ENCODE measurements around the gene NQO2.
A peak's percentile ranks its signal among the peaks of the same experiment; 100 is the strongest.
"Not testable (repeated sequence)": the region's sequence is repeated elsewhere in the genome, so short reads cannot be mapped to it uniquely, and the experiment has no call there.

Gene NQO2

DNA sequence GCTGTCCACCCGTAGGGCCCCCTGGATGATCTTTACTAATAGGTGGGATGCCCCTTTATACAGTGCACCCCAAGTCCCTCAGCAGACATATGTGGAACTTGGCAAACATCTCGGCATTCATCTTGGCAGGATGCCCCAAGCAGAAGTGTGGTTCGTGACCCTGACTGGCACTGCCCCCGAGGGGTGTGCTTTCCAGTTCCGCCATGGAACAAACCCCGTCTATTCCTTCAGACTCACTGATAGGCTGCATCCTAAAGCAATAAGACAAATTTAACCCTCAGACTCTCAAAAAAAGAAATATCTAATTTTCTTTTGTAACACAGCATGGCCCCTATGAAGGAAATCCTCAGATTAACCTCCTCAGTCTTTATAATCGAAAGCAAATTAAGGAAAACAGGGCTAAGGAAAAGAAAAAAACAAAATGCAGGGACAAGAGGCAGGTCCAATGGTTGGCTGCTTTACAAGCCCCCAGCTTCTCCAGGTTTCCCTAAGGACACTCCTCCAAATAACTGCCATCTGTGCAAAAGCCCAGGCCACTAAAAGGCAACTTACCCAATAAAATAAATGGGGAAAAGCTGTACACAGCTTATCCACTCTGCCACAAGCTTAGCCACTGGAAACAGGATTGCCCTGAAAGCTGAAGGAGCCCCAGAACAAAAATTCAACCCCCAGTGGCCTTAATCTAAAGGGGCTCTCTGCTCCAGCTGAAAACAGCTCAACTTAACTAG lies 38.1 kb downstream of the NQO2 start:
- no peak overlapping the region for H3K27ac ChIP-seq (ENCODE audit: low read length)
- no CpG with 5 or more reads among the region's 7 CpGs for WGBS (ENCODE audit: insufficient coverage, insufficient read length)

GRCh38 chr6:3039384-3039783 lies 39.7 kb downstream of the NQO2 start:
- no peak for DNase-seq (ENCODE audit: low read depth, low spot score)
- no peaks in the 10 kb centered on the region for H3K36me3 ChIP-seq (ENCODE audit: control insufficient read depth, insufficient read depth, low read length)
- WGBS (ENCODE audit: insufficient coverage, insufficient read length) = no CpG with 5 or more reads among the region's 3 CpGs

More for the DNA sequence above, 38.1 kb downstream of the NQO2 start:
- H3K4me1 ChIP-seq (ENCODE audit: control insufficient read depth, insufficient read depth, low read length) = no peaks in the 10 kb centered on the region
- no peak for DNase-seq (ENCODE audit: low read depth, low spot score)
- no peaks in the 10 kb centered on the region for H3K27me3 ChIP-seq (ENCODE audit: control insufficient read depth, insufficient read depth, low read length)
- no peaks in the 10 kb centered on the region for H3K36me3 ChIP-seq (ENCODE audit: control insufficient read depth, insufficient read depth, low read length)
- no peaks in the 10 kb centered on the region for H3K9me3 ChIP-seq (ENCODE audit: control insufficient read depth, insufficient read depth, low read length)
- H3K4me3 ChIP-seq (ENCODE audit: low read length) = no peak overlapping the region

DNA sequence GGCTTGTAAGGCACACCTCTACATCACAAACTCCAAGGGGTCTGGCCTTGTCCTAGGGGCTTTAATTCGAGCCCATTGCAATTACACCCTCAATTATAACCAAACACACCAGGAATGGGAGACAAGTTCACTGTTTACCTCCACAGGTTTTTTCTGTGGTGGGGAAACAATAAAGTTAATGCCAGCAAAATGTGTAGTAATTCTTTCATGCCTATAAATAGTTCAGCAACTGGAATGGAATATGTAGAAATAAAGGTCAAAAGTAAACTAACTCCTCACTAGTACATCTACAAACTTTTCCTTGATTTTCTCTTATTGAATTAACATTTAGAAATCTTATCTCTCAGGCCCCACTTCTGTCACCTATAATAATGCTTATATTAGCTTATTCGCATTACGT lies 41.5 kb downstream of the NQO2 start:
- H3K27ac ChIP-seq (ENCODE audit: low read length) = no peak overlapping the region
- H3K36me3 ChIP-seq (ENCODE audit: control insufficient read depth, insufficient read depth, low read length) = no peaks in the 10 kb centered on the region
- no peaks in the 10 kb centered on the region for H3K27me3 ChIP-seq (ENCODE audit: control insufficient read depth, insufficient read depth, low read length)
- WGBS (ENCODE audit: insufficient coverage, insufficient read length) = 100% methylated on average over 2 of the region's 3 CpGs
- H3K4me3 ChIP-seq (ENCODE audit: low read length) = no peak overlapping the region
- no peaks in the 10 kb centered on the region for H3K4me1 ChIP-seq (ENCODE audit: control insufficient read depth, insufficient read depth, low read length)
- no peaks in the 10 kb centered on the region for H3K9me3 ChIP-seq (ENCODE audit: control insufficient read depth, insufficient read depth, low read length)
- no peak for DNase-seq (ENCODE audit: low read depth, low spot score)

More at GRCh38 chr6:3039384-3039783, 39.7 kb downstream of the NQO2 start:
- no peaks in the 10 kb centered on the region for H3K4me1 ChIP-seq (ENCODE audit: control insufficient read depth, insufficient read depth, low read length)
- H3K27me3 ChIP-seq (ENCODE audit: control insufficient read depth, insufficient read depth, low read length) = no peaks in the 10 kb centered on the region
- H3K27ac ChIP-seq (ENCODE audit: low read length) = no peak overlapping the region
- H3K9me3 ChIP-seq (ENCODE audit: control insufficient read depth, insufficient read depth, low read length) = no peaks in the 10 kb centered on the region
- no peak overlapping the region for H3K4me3 ChIP-seq (ENCODE audit: low read length)

GRCh38 chr6:3041606-3042005 lies 41.9 kb downstream of the NQO2 start:
- Histone ChIP-seq H3K27me3 (ENCODE audit: control insufficient read depth, insufficient read depth, low read length) (no peaks in the 10 kb centered on the region), H3K9me3 (ENCODE audit: control insufficient read depth, insufficient read depth, low read length) (no peaks in the 10 kb centered on the region), H3K27ac (ENCODE audit: low read length) (no peak overlapping the region), H3K4me1 (ENCODE audit: control insufficient read depth, insufficient read depth, low read length) (no peaks in the 10 kb centered on the region), H3K36me3 (ENCODE audit: control insufficient read depth, insufficient read depth, low read length) (no peaks in the 10 kb centered on the region), H3K4me3 (ENCODE audit: low read length) (no peak overlapping the region)
- no peak for DNase-seq (ENCODE audit: low read depth, low spot score)
- no CpG with 5 or more reads among the region's 2 CpGs for WGBS (ENCODE audit: insufficient coverage, insufficient read length)

GRCh38 chr6:3045369-3045768 lies 45.7 kb downstream of the NQO2 start:
- WGBS (ENCODE audit: insufficient coverage, insufficient read length) = no CpG with 5 or more reads among the region's 5 CpGs
- no peak for DNase-seq (ENCODE audit: low read depth, low spot score)
- no peak overlapping the region for H3K27ac ChIP-seq (ENCODE audit: low read length)
- H3K27me3 ChIP-seq (ENCODE audit: control insufficient read depth, insufficient read depth, low read length) = no peaks in the 10 kb centered on the region
- no peaks in the 10 kb centered on the region for H3K36me3 ChIP-seq (ENCODE audit: control insufficient read depth, insufficient read depth, low read length)
- H3K4me3 ChIP-seq (ENCODE audit: low read length) = no peak overlapping the region
- H3K9me3 ChIP-seq (ENCODE audit: control insufficient read depth, insufficient read depth, low read length) = no peaks in the 10 kb centered on the region
- no peaks in the 10 kb centered on the region for H3K4me1 ChIP-seq (ENCODE audit: control insufficient read depth, insufficient read depth, low read length)

GRCh38 chr6:3045777-3046176 lies 46.1 kb downstream of the NQO2 start:
- no peaks in the 10 kb centered on the region for H3K9me3 ChIP-seq (ENCODE audit: control insufficient read depth, insufficient read depth, low read length)
- no peaks in the 10 kb centered on the region for H3K36me3 ChIP-seq (ENCODE audit: control insufficient read depth, insufficient read depth, low read length)
- H3K4me1 ChIP-seq (ENCODE audit: control insufficient read depth, insufficient read depth, low read length) = no peaks in the 10 kb centered on the region
- H3K27ac ChIP-seq (ENCODE audit: low read length) = no peak overlapping the region
- H3K4me3 ChIP-seq (ENCODE audit: low read length) = no peak overlapping the region
- no peaks in the 10 kb centered on the region for H3K27me3 ChIP-seq (ENCODE audit: control insufficient read depth, insufficient read depth, low read length)
- no CpG with 5 or more reads among the region's 1 CpG for WGBS (ENCODE audit: insufficient coverage, insufficient read length)
- no peak for DNase-seq (ENCODE audit: low read depth, low spot score)

DNA sequence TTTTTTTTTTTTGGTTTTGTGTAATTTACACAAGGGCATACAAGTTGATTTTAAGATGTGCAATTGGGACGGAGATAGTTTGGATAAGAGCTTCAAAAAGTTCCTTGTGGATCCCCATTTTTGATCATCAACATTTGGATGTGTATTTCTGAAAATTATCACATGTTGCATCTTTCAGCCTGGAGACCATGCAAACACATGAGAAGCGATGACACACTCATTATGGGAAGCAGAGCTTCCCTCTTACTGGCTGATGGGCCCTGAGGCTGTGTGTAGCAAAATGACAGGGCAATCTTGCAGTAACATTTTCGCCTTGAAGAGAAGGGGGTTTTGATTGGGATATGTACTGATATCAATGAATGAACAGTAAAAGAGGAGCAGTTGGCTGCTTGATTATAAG lies 46.6 kb downstream of the NQO2 start:
- Histone ChIP-seq H3K27me3 (ENCODE audit: control insufficient read depth, insufficient read depth, low read length) (no peaks in the 10 kb centered on the region), H3K4me3 (ENCODE audit: low read length) (no peak overlapping the region), H3K4me1 (ENCODE audit: control insufficient read depth, insufficient read depth, low read length) (no peaks in the 10 kb centered on the region), H3K9me3 (ENCODE audit: control insufficient read depth, insufficient read depth, low read length) (no peaks in the 10 kb centered on the region), H3K36me3 (ENCODE audit: control insufficient read depth, insufficient read depth, low read length) (no peaks in the 10 kb centered on the region), H3K27ac (ENCODE audit: low read length) (no peak overlapping the region)
- no peak for DNase-seq (ENCODE audit: low read depth, low spot score)
- WGBS (ENCODE audit: insufficient coverage, insufficient read length) = no CpG with 5 or more reads among the region's 3 CpGs

- not testable (repeated sequence) for H3K9me3 ChIP-seq (ENCODE audit: control insufficient read depth, insufficient read depth, low read length); DNase-seq (ENCODE audit: low read depth, low spot score); H3K27me3 ChIP-seq (ENCODE audit: control insufficient read depth, insufficient read depth, low read length); H3K4me3 ChIP-seq (ENCODE audit: low read length); H3K27ac ChIP-seq (ENCODE audit: low read length); H3K36me3 ChIP-seq (ENCODE audit: control insufficient read depth, insufficient read depth, low read length); H3K4me1 ChIP-seq (ENCODE audit: control insufficient read depth, insufficient read depth, low read length)
- no CpG with 5 or more reads among the region's 4 CpGs for WGBS (ENCODE audit: insufficient coverage, insufficient read length)
These were observed 48.3 kb downstream of the NQO2 start for GRCh38 chr6:3048009-3048408.

DNA sequence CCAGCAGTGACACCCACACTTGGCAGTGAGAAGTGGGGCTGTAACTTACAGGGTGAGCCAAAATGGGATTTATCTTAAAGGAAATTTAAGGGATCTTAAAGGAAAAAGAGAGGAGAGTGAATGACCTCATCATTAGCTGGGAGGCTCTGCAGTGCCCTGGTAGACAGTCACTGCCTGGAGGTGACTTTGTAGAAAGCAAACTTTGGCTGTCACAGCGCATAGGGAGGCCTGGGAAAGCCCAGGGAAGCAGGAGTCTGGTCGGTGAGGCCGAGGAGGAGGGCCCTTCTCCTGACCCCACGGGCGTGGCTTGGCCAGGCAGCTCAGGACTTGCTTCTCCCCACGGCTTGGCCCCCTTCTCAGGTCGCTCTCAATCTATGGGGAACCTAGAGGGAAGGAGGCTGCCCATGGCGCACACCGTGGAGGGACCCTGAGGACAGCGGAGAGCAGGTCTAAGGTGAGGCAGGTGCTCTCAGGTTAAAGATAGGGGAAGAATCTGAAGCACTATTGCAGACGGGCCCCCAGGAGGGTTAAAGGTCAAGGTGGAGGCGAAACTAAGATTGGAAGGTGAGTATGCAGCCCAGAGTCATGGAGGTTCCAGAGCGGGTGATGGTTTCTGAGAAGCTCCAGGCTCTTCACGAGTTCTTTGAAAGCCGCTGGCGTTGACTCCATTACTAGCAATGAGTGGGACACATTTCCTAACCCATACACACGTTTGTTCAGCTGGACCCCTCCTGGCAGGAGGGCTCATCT lies 53.0 kb downstream of the NQO2 start:
- Histone ChIP-seq H3K9me3 (ENCODE audit: control insufficient read depth, insufficient read depth, low read length) (no peaks in the 10 kb centered on the region), H3K27me3 (ENCODE audit: control insufficient read depth, insufficient read depth, low read length) (no peaks in the 10 kb centered on the region), H3K27ac (ENCODE audit: low read length) (no peak overlapping the region), H3K36me3 (ENCODE audit: control insufficient read depth, insufficient read depth, low read length) (no peaks in the 10 kb centered on the region), H3K4me3 (ENCODE audit: low read length) (no peak overlapping the region; the same call in 1 of the 2 replicates), H3K4me1 (ENCODE audit: control insufficient read depth, insufficient read depth, low read length) (no peaks in the 10 kb centered on the region)
- no peak for DNase-seq (ENCODE audit: low read depth, low spot score)
- no CpG with 5 or more reads among the region's 17 CpGs for WGBS (ENCODE audit: insufficient coverage, insufficient read length)

- Histone ChIP-seq H3K27ac (ENCODE audit: low read length) (no peak overlapping the region), H3K27me3 (ENCODE audit: control insufficient read depth, insufficient read depth, low read length) (no peaks in the 10 kb centered on the region), H3K4me3 (ENCODE audit: low read length) (peak overlapping the region; percentile 28; the same call in 1 of the 2 replicates), H3K4me1 (ENCODE audit: control insufficient read depth, insufficient read depth, low read length) (no peaks in the 10 kb centered on the region), H3K9me3 (ENCODE audit: control insufficient read depth, insufficient read depth, low read length) (no peaks in the 10 kb centered on the region), H3K36me3 (ENCODE audit: control insufficient read depth, insufficient read depth, low read length) (no peaks in the 10 kb centered on the region)
- no CpG with 5 or more reads among the region's 11 CpGs for WGBS (ENCODE audit: insufficient coverage, insufficient read length)
- DNase-seq (ENCODE audit: low read depth, low spot score) = no peak
These were observed 53.5 kb downstream of the NQO2 start for GRCh38 chr6:3053231-3053508.

Data from iPS DF 6.9 (cell line).